ENCODE data around the gene KRTAP16-1. TPM values are rescaled to one million over a fixed set of nuclear protein-coding genes. Genes with fewer than 3 reads are reported as not detected.

KRTAP16-1 gene
- total and polyA plus RNA-seq, 10 of the 15 experiments (the other 5 are each of a cell fraction or from before 2014, with no cell fraction given), result 0.23 TPM; not detected in 9

- Histone ChIP-seq H3K9me3 (replicated peaks; ENCODE audit: control insufficient read depth, insufficient read depth, low read length) (no peaks in the 10 kb centered on the region; the same call in 2 of the 3 replicates), H3K27ac (ENCODE audit: control insufficient read depth, insufficient read depth) (no peak overlapping the region), H4K20me1 (ENCODE audit: control insufficient read depth, insufficient read depth) (no peaks in the 10 kb centered on the region), H3K9ac (ENCODE audit: control insufficient read depth, insufficient read depth, low read length) (no peak overlapping the region), H3K4me1 (ENCODE audit: control insufficient read depth, insufficient read depth, low read length) (no peaks in the 10 kb centered on the region; the same call in 1 of the 2 replicates), H3K36me3 (ENCODE audit: control insufficient read depth in 2 of 2, insufficient read depth in 2 of 2, low read length in 1 of 2) (no peaks in the 10 kb centered on the region), H3K79me2 (ENCODE audit: control insufficient read depth, insufficient read depth, low read length) (no peaks in the 10 kb centered on the region), H3K4me3 (no peak overlapping the region), H2AFZ (ENCODE audit: control insufficient read depth, low read depth, low read length) (no peak overlapping the region), H3K4me2 (ENCODE audit: control insufficient read depth, insufficient read depth) (no peak overlapping the region), H3K27me3 (replicated peaks in 1 of 2; ENCODE audit: control insufficient read depth in 2 of 2, insufficient read depth in 2 of 2, low read length in 1 of 2) (peaks cover 3 to 4% of the 10 kb centered on the region in 2 experiments; a peak in 2 of 4 replicates)
- FAIRE-seq (no peak), ATAC-seq (no peak), DNase-seq (ENCODE audit: low read depth, low spot score) (no peak)
- TF ChIP-seq TCF7 (IDR thresholded peaks at IDR 0.05; ENCODE audit: borderline replicate concordance) (no peak), ZBTB40 (IDR thresholded peaks at IDR 0.05; ENCODE audit: borderline replicate concordance) (no peak), LARP7 (IDR thresholded peaks at IDR 0.05) (no peak), YY1 (IDR thresholded peaks at IDR 0.05; ENCODE audit: low read depth, low read length) (no peak), ZNF622 (IDR thresholded peaks at IDR 0.05) (no peak), BCL3 (IDR thresholded peaks at IDR 0.05; ENCODE audit: borderline replicate concordance, insufficient read depth, low read depth, low read length, poor library complexity, severe bottlenecking) (no peak), ELK1 (IDR thresholded peaks at IDR 0.05; ENCODE audit: low read depth, low read length) (no peak)
- WGBS (ENCODE audit: insufficient coverage, insufficient replicate concordance, low lambda C conversion rate, missing lambda C conversion rate), result 12% methylated on average over 1 of the region's 1 CpG
- ChIA-PET RAD21 (ENCODE audit: unreplicated experiment) (no interaction called here), CTCF (no interaction called here), SMC1A (ENCODE audit: uncharacterized antibody, unreplicated experiment) (no interaction called here), POLR2A (no interaction called here)
- in situ Hi-C loops (cut with MboI) (no loop called here), intact Hi-C loops (cut with micrococcal nuclease; ENCODE audit: unreplicated experiment) (no loop called here)
- no TSS peak for BruUV-seq (replicated peaks)
Observed at GRCh38 chr17:41311111-41311510, 2.0 kb upstream of the KRTAP16-1 start.
